GM12865 (cell line): ENCODE data around the gene SPON2.

ENCODE experiments used
- DNase-seq: peaks from one replicate; pipeline ENCODE4 v3.0.0; 2010; ENCODE audit warnings: low read depth
- H3K4me3 ChIP-seq: 2 replicates; pipeline ENCODE4 v1.5.1; 2011; ENCODE audit warnings: mild to moderate bottlenecking, low read depth, low read length, control low read depth
- CTCF ChIP-seq: IDR thresholded peaks from 2 replicates; pipeline ENCODE4 v1.5.1; 2011; ENCODE audit warnings: low read length, control low read depth, low read depth, inconsistent platforms; ENCODE audit not compliant: insufficient read depth; ENCODE audit errors: missing control alignments

The SPON2 gene

GRCh38 chr4:1150875-1151274 is 21.5 kb downstream of the SPON2 start:
- TF ChIP-seq CTCF = no peak

DNA sequence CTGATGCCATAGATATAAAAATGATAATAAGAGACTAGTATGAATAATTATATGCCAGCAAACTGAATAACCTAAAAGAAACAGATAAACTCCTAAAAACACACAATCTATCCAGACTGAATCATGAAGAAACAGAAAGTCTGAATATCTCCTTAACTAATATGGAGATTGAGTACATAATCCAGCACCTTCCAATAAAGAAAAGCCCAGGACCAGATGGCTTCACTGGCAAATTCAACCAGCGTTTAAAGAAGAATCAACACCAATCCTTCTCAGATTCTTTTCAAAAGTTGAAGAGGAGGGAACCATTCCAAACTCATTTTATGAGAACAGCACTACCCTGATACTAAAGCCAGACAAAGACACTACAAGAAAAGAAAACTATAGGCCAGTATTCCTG is 32.5 kb downstream of the SPON2 start:
- DNase-seq = no peak
- H3K4me3 ChIP-seq = no peak overlapping the region
- TF ChIP-seq CTCF = no peak

More at GRCh38 chr4:1150875-1151274, 21.5 kb downstream of the SPON2 start:
- DNase-seq = no peak
- H3K4me3 ChIP-seq = no peak overlapping the region

DNA sequence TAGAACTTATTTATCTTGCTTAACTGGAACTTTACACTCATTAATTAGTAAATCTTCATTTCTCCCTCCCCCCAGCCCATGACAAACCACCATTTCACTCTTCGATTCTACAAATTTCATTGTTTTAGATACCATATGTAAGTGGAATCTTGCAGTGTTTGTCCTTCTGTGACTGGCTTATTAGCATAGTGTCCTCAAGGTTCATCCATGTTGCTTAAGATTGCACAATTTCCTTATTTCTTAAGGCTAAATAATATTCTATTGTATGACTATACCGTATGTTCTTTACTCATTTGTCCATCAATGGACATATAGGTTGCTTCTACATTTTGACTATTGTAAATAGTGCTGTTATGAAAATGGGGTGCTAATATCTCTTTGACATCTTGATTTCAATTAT is 34.5 kb downstream of the SPON2 start:
- H3K4me3 ChIP-seq = peak overlapping the region; percentile 29; the same call in 1 of the 2 replicates
- no peak for DNase-seq
- TF ChIP-seq CTCF = no peak

DNA sequence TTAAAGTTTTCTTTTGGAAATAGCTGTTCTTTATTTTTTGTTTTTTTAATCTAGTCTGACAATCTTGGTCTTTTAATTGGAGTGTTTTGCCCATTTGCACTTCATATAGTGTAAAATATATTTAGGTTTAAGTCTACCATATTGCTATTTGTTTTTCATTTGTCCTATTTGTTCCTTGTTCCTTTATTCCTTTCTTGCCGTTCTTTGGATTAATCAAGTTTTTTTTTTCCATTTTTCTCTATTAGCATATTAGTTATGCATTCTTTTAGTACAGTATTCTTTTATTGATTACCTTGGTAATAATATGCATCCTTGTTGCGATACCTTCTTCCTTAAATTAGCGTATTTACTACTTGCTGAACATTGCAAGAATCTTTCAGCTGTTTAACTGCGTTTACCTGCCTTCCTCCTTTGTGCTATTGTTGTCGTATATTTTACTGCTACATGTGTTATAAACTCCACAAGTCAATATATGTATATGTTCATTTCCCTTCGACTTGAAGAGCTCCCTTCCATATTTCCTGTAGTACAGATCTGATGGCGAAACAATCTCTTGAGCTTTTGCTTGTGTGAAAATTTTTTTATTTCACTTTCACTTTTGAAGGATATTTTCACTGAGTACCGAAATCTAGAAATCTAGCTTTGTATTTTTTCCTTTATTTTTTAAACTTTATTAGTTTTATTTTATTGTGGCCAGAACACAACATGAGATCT is 35.2 kb downstream of the SPON2 start:
- peak overlapping the region; percentile 29 for H3K4me3 ChIP-seq
- no peak for TF ChIP-seq CTCF
- DNase-seq = peak; percentile 32

GRCh38 chr4:1136048-1136447 is 36.3 kb downstream of the SPON2 start:
- TF ChIP-seq CTCF = no peak
- H3K4me3 ChIP-seq = no peak overlapping the region
- DNase-seq = no peak

GRCh38 chr4:1133033-1133432 is 39.4 kb downstream of the SPON2 start:
- peak; percentile 20 for DNase-seq
- no peak for TF ChIP-seq CTCF
- no peak overlapping the region for H3K4me3 ChIP-seq
